ENCODE measurements around the gene CBLN3.
A peak's percentile ranks its signal among the peaks of the same experiment; 100 is the strongest.
"Not testable (repeated sequence)": the region's sequence is repeated elsewhere in the genome, so short reads cannot be mapped to it uniquely, and the experiment has no call there.

Gene CBLN3

GRCh38 chr14:24406416-24406815 is 23.1 kb downstream of the CBLN3 start:
- DNase-seq: no peak

- no peak for DNase-seq
These were observed 24.7 kb downstream of the CBLN3 start for GRCh38 chr14:24404814-24405213.

- no peak for DNase-seq
These were observed 26.0 kb downstream of the CBLN3 start for GRCh38 chr14:24403294-24403998.

- DNase-seq: no peak
These were observed 27.4 kb downstream of the CBLN3 start for GRCh38 chr14:24401810-24402702.

GRCh38 chr14:24399999-24400718 is 29.3 kb downstream of the CBLN3 start:
- no peak for DNase-seq

- DNase-seq: peak in 1 of 56 donors; percentile 48
These were observed 30.0 kb downstream of the CBLN3 start for GRCh38 chr14:24399447-24399822.

GRCh38 chr14:24398653-24399446 is 30.6 kb downstream of the CBLN3 start, which contains the start of gene NYNRIN:
NYNRIN (plus strand) TSS chr14:24399003; CDS start chr14:24399247, 244 bp downstream.
- DNase-seq: peak in 8 of 56 donors; percentile 12 to 72 (median 30)

- peak in 1 of 56 donors; percentile 35 for DNase-seq
These were observed 31.2 kb downstream of the CBLN3 start for GRCh38 chr14:24398293-24398652.

- DNase-seq: no peak
These were observed 31.7 kb downstream of the CBLN3 start for GRCh38 chr14:24397639-24398292.

- no peak for DNase-seq
These were observed 33.6 kb downstream of the CBLN3 start for GRCh38 chr14:24395609-24396582.

GRCh38 chr14:24394275-24394674 is 35.2 kb downstream of the CBLN3 start:
- DNase-seq: no peak

GRCh38 chr14:24392325-24393091 is 37.0 kb downstream of the CBLN3 start:
- no peak for DNase-seq

GRCh38 chr14:24390701-24391468 is 38.6 kb downstream of the CBLN3 start:
- DNase-seq: no peak

- no peak for DNase-seq
These were observed 40.1 kb downstream of the CBLN3 start for GRCh38 chr14:24389226-24389848.

- DNase-seq: no peak
These were observed 40.8 kb downstream of the CBLN3 start for GRCh38 chr14:24388474-24389179.

- not testable (repeated sequence) for DNase-seq
These were observed 41.9 kb downstream of the CBLN3 start for GRCh38 chr14:24387579-24387978.

GRCh38 chr14:24387009-24387345 is 42.5 kb downstream of the CBLN3 start:
- DNase-seq: no peak

All from amygdala (tissue), 56 donors.